Measurements from ENCODE around the gene ZFP36L1. TPM values are rescaled to one million over a fixed set of nuclear protein-coding genes. Genes with fewer than 3 reads are reported as not detected.

Gene ZFP36L1
- total and polyA plus RNA-seq, 2 of the 13 experiments (the other 11 are each of a cell fraction or from before 2014, with no cell fraction given) = 7.4 to 10.2 TPM

- TF ChIP-seq HNF1A (IDR thresholded peaks at IDR 0.05; ENCODE audit: low read depth) (peak; percentile 61), HNF1A (CRISPR knock-in tag; IDR thresholded peaks at IDR 0.05; ENCODE audit: borderline replicate concordance) (peak; percentile 69; the same call in 1 of the 2 replicates), ESRRA (CRISPR knock-in tag; IDR thresholded peaks at IDR 0.05; ENCODE audit: low read depth) (no peak), MEIS2 (CRISPR knock-in tag; IDR thresholded peaks at IDR 0.05) (no peak), KDM5A (IDR thresholded peaks at IDR 0.05; ENCODE audit: borderline replicate concordance, low read length) (0 out of 2 replicates have a peak, but pooled peaks have one; percentile 30), HNRNPL (IDR thresholded peaks at IDR 0.05; ENCODE audit: low read depth, low read length) (0 out of 2 replicates have a peak, but pooled peaks have one; percentile 36), POLR2G (IDR thresholded peaks at IDR 0.05; ENCODE audit: low read depth, low read length) (peak; percentile 32; the same call in 1 of the 2 replicates), ZNF354B (CRISPR knock-in tag; IDR thresholded peaks at IDR 0.05) (no peak), MXI1 (IDR thresholded peaks at IDR 0.05; ENCODE audit: borderline replicate concordance, low read depth, low read length) (no peak), PAX8 (CRISPR knock-in tag; IDR thresholded peaks at IDR 0.05; ENCODE audit: borderline replicate concordance) (no peak), DRAP1 (CRISPR knock-in tag; IDR thresholded peaks at IDR 0.05) (no peak), MATR3 (CRISPR knock-in tag; IDR thresholded peaks at IDR 0.05) (no peak), RFX1 (IDR thresholded peaks at IDR 0.05) (no peak), EED (CRISPR knock-in tag; IDR thresholded peaks at IDR 0.05) (no peak), CBFB (CRISPR knock-in tag; IDR thresholded peaks at IDR 0.05) (no peak), RNF219 (CRISPR knock-in tag; IDR thresholded peaks at IDR 0.05) (no peak), ZNF574 (CRISPR knock-in tag; IDR thresholded peaks at IDR 0.05) (peak; percentile 28; the same call in 1 of the 2 replicates), ZNF543 (CRISPR knock-in tag; IDR thresholded peaks at IDR 0.05) (0 out of 2 replicates have a peak, but pooled peaks have one; percentile 23), ZFP36 (IDR thresholded peaks at IDR 0.05; ENCODE audit: borderline replicate concordance, low read depth, low read length, partially characterized antibody) (no peak)
Measured at GRCh38 chr14:68791078-68791901, 1.6 kb downstream of the ZFP36L1 start (continued).

Data from HepG2 (cell line).